GM18519 (cell line): ENCODE data around the gene TMED10.

Experiments
- ATAC-seq: cut with Tn5 transposase; IDR thresholded peaks from one replicate; pipeline ENCODE4 v1.9.1; 2021; ENCODE audit warnings: mild to moderate bottlenecking, moderate library complexity; ENCODE audit not compliant: unreplicated experiment, low FRiP score

TMED10 gene

GRCh38 chr14:75176142-75176820 lies at the start of gene TMED10:
TSS of gene TMED10 (minus strand) at chr14:75176612. CDS start at chr14:75176579, 33 bp downstream.
- ATAC-seq, result peak; percentile 47

DNA sequence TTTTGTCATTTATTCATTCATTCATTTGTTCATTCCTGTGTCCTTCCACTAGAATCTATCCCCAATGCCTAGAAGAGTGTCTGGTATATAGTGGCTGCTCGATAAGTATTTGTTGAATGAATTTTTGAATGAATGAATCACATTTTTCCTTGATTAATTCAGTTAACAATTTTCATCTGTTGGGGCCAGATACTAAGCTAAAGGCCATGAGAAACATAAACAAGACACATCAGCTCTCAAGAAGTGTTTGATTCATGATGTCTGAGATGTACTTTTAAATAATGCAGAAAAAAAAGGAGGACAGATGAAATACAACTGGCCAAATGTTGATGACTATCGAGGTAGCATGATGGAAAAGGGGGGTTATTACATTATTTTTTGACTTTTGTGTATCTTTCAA lies 48.1 kb upstream of the TMED10 start:
- ATAC-seq, result no peak

- no peak for ATAC-seq
Observed at GRCh38 chr14:75223664-75224154, 47.3 kb upstream of the TMED10 start.

DNA sequence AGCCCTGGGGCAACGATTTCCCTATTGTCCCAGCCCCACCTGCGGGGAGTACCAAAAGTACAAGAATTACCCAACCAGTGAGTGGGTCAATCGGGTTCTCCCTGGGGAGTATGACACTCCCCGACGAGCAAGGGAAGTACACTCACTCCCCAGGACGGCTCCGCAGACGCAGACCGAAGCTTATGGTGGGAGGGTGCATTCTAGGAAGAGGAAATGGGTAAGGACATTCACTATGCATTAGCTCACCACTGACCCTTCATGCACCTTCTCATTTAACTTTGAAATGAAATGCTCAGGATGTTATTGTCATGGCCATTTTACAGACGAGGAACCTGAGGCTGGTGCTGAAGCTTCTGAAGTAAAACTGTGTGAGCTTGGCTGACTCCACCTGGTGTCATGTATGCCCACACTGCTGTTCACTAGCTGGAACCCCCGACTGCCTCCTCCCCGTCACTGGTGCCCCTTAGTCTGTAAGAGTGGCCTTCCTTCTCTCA lies 45.8 kb upstream of the TMED10 start:
- no peak for ATAC-seq

GRCh38 chr14:75221797-75222196 lies 45.4 kb upstream of the TMED10 start:
- ATAC-seq, result no peak

DNA sequence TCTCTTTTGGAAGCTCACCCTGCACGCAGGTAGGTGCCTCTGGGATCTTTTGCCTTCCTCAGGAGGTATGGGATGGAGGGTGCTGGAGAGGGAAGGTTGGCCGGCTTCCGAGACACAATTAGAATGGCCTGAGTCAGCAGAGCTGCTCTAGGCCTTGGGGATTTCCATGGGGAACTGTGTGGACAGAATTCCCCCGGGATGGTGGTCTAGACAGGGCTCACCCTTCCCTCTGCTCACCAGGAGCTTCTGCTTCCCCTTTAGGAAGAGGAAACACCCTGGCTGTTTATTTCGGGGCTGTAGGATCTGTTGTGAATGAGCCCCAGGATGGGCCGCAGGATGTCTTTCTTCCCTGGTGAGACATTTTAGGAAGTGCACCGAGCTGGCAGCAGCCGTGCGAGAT lies 43.7 kb upstream of the TMED10 start:
- ATAC-seq, result no peak

GRCh38 chr14:75217508-75218206 lies 41.2 kb upstream of the TMED10 start:
- no peak for ATAC-seq

GRCh38 chr14:75216427-75217006 lies 40.1 kb upstream of the TMED10 start:
- ATAC-seq, result no peak

GRCh38 chr14:75215520-75215919 lies 39.1 kb upstream of the TMED10 start:
- ATAC-seq, result no peak

GRCh38 chr14:75214558-75214957 lies 38.1 kb upstream of the TMED10 start:
- no peak for ATAC-seq

GRCh38 chr14:75213172-75213571 lies 36.8 kb upstream of the TMED10 start:
- no peak for ATAC-seq

GRCh38 chr14:75208843-75209242 lies 32.4 kb upstream of the TMED10 start:
- no peak for ATAC-seq

DNA sequence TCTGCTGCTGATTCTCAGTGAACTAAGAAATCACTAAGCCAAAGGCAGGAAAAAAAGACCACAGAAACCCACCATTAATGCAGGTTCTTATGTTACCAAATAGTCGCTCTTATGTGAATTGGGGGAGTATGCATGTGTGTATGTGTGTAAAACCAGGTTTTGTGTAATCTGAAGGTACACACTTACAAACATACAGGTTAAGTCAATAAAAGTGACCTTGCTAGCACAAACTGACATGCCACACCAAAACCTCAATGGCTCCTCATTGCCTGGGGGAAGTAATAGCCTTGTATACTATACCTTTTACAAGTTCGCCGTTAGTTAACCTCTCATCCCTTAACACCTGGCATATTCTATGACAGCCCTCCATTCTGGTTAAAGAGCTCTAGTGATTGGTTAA lies 29.8 kb upstream of the TMED10 start:
- no peak for ATAC-seq

DNA sequence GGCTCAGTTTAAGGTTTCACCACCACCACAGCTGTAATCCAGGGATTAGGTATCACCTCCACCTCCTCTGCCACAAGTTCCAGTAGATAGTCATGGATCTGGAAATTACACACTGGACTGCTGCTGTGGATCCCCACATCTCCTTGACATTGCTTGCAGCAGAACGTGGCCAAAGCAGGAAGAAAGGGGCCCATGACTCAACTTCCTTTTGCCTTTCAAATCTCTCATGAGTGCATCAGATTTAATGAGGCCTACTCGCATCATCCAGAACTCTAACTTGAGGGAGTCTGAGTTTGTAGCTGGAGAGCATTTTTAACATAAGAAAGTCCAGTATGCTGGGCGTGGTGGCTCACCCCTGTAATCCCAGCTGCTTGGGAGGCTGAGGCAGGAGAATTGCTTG lies 29.2 kb upstream of the TMED10 start:
- ATAC-seq, result no peak

DNA sequence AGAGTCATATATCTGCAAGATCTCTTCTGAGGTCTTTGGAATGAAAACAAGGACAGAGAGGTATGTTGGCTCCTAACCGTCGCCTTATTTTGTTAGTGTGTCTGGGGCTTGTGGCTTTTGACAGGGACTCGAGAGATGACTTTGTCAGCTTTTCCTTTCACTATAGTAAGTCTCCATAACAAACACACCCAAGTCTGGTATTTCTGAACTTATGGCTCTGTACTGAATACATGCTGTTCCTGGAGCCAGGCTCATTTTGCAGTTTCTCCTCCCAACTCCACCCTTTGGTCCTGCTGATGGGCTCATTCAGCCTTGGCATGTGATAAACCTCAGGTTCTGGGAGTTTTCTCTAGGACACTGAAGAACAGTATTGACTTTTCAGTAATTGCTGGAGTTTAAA lies 27.7 kb upstream of the TMED10 start:
- no peak for ATAC-seq

- no peak for ATAC-seq
Observed at GRCh38 chr14:75202657-75203056, 26.2 kb upstream of the TMED10 start.

DNA sequence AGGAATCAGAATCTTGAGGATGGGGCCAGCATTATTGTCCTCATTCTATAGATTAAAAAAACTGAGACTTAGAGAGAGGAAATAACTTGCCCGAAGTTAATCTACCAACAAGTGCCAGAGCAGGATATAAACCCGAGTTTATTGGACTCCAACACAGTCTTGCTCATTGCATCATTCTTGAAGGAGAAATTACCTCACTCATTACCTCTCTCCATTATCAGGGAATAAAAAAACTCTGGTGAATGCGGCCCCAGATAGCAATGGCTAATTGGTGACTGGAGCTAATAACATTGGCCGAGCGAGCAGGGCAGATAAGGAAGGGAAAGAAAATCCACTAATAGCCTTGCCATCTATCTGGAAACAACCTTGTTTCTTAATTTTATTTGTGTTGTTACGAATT lies 24.7 kb upstream of the TMED10 start:
- ATAC-seq, result no peak

GRCh38 chr14:75200451-75200850 lies 24.0 kb upstream of the TMED10 start:
- no peak for ATAC-seq

DNA sequence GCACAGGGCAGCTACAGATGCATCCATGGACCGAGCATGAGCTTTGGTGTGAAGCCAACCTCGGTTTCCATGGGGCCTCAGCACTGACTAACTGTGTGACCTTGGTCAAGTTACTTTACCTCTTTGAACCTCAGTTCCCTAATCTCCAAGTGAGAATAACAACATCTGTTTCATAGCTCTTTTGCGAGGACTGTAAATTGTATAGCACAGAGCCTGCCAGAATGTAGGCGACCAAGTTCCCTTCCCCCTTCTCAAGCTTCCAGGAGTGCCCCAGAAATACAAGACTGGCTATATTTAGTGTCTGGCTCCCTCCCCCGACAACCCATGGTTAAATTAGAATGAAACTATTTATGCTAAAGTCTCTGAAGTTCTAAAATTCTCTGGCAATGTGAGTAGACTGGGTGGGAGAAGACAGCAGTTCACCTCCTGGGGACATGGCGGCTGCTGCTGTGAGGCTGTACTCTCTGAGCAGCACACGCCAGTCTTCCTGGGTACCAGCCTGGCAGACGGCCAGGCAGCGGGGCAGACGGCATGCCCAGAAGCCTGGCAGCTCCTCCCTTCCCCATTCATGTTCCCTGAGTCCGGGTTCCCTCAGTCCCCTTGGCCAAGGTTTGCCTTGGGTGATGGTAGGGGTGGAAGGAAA lies 22.0 kb upstream of the TMED10 start:
- ATAC-seq, result no peak

DNA sequence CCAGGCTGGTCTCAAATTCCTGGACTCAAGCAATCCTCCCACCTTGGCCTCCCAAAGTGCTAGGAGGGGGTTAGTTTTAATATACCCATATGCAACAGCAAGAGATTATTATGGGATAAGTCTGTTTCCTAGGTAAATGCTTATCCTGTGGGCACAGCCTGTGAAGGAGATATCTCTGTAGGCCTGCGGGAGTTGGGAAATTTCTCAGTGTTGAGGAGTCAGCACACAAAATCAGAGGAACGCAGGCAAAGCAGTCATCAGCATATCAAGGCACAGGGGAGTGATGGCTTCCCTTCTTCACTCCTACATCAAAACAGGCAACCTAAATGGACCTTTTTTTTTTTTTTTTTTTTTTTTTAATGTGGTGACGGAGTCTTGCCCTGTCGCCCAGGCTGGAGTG lies 20.9 kb upstream of the TMED10 start:
- ATAC-seq, result no peak

DNA sequence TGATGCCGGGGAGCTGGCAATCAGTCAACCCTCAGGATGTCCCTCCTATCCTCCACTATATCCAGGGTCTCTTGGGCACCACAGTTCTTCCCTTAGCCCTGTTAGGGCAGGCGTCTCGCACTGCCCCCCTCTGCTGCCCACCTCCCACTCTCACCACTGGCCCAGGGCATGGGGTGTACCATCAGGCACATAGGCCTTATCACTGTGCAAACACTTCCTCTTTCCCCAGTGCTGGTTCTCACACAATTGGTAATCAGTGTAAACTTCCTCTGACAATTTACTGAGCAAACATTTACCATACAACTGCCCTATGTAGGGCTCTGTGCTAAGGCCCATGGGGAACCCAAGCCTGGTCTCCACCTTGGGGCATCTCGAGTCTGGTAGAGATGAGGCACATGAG lies 20.1 kb upstream of the TMED10 start:
- ATAC-seq, result no peak
